Activated CD4-positive, alpha-beta memory T cell treated with anti-CD3 and anti-CD28 coated beads for 36 hours (primary cell): ENCODE data around the gene ELL. TPM values are rescaled to one million over a fixed set of nuclear protein-coding genes. Genes with fewer than 3 reads are reported as not detected.

Experiments
- CTCF ChIA-PET: fragments of 350-600 bp; sonication (Branson Sonifier 250); formaldehyde crosslinking; loops from one replicate; lab custom pipeline; 2021; ENCODE audit warnings: antibody characterized with exemption, inconsistent platforms; lab: Charles Lee
- POLR2A ChIA-PET: fragments of 350-600 bp; sonication (Branson Sonifier 250); formaldehyde crosslinking; loops from one replicate; lab custom pipeline; 2021; ENCODE audit warnings: antibody characterized with exemption; lab: Charles Lee
- DNase-seq: peaks from one replicate; pipeline ENCODE4 v3.0.0-alpha.2; 2020
- H3K27ac Mint-ChIP-seq: one replicate; pipeline ENCODE4 v1.8.0; 2021; ENCODE audit warnings: mixed read lengths
- H3K27me3 Mint-ChIP-seq: one replicate; pipeline ENCODE4 v1.8.0; 2021; ENCODE audit warnings: mixed read lengths
- H3K36me3 Mint-ChIP-seq: one replicate; pipeline ENCODE4 v1.8.0; 2021; ENCODE audit warnings: mixed read lengths
- H3K4me1 Mint-ChIP-seq: one replicate; pipeline ENCODE4 v1.8.0; 2021; ENCODE audit warnings: low read depth, mixed read lengths
- H3K4me3 Mint-ChIP-seq: one replicate; pipeline ENCODE4 v1.8.0; 2021; ENCODE audit warnings: mild to moderate bottlenecking, mixed read lengths
- H3K9me3 Mint-ChIP-seq: one replicate; pipeline ENCODE4 v1.8.0; 2021; ENCODE audit warnings: mixed read lengths
- intact Hi-C: fragments of 100-400 bp; cut with micrococcal nuclease; formaldehyde crosslinking; loops from one replicate; pipeline ENCODE4 v1.15.1; 2023
- total RNA-seq, 2 experiments: library from RNA; stranded (reverse); gene quantifications; one replicate each; pipeline ENCODE4 v1.2.3, GENCODE V29; 2021

ELL gene
- total RNA-seq, 2 experiments from 2014 or later = 24.7 to 29.7 TPM

GRCh38 chr19:18466354-18466753, 55.5 kb downstream of the ELL start:
- intact Hi-C loops = no loop called here
- no peak overlapping the region for H3K27ac Mint-ChIP-seq
- ChIA-PET CTCF (interaction anchor here (0.8 to 1.7 kb wide), 4 partner anchors 10 to 53 kb away, joined by 3 to 7 read pairs (median 4); no protein-coding TSS in a partner anchor), POLR2A (no interaction called here)
- H3K9me3 Mint-ChIP-seq = no peaks in the 10 kb centered on the region
- H3K36me3 Mint-ChIP-seq = peaks cover 12% of the 10 kb centered on the region
- peaks cover 11% of the 10 kb centered on the region for H3K4me1 Mint-ChIP-seq
- no peaks in the 10 kb centered on the region for H3K27me3 Mint-ChIP-seq
- no peak for DNase-seq
- H3K4me3 Mint-ChIP-seq = no peak overlapping the region

- H3K4me1 Mint-ChIP-seq = peaks cover 11% of the 10 kb centered on the region
- DNase-seq = no peak
- H3K4me3 Mint-ChIP-seq = no peak overlapping the region
- CTCF ChIA-PET = interaction anchor here (1.0 to 1.7 kb wide), 4 partner anchors 10 to 54 kb away, joined by 3 to 7 read pairs (median 4); no protein-coding TSS in a partner anchor
- no peaks in the 10 kb centered on the region for H3K9me3 Mint-ChIP-seq
- H3K27me3 Mint-ChIP-seq = no peaks in the 10 kb centered on the region
- intact Hi-C loops = no loop called here
- POLR2A ChIA-PET = no interaction called here
- H3K36me3 Mint-ChIP-seq = peaks cover 13% of the 10 kb centered on the region
- no peak overlapping the region for H3K27ac Mint-ChIP-seq
Observed at GRCh38 chr19:18465964-18466339, 55.9 kb downstream of the ELL start.

GRCh38 chr19:18465214-18465963, 56.5 kb downstream of the ELL start:
- H3K27ac Mint-ChIP-seq = no peak overlapping the region
- CTCF ChIA-PET = interaction anchor here (1.0 to 1.4 kb wide), 2 partner anchors 13 to 15 kb away, joined by 3 to 4 read pairs; no protein-coding TSS in a partner anchor
- no peak for DNase-seq
- H3K4me1 Mint-ChIP-seq = peaks cover 11% of the 10 kb centered on the region
- intact Hi-C loops = no loop called here
- H3K36me3 Mint-ChIP-seq = peaks cover 17% of the 10 kb centered on the region
- H3K4me3 Mint-ChIP-seq = no peak overlapping the region
- no peaks in the 10 kb centered on the region for H3K27me3 Mint-ChIP-seq
- no peaks in the 10 kb centered on the region for H3K9me3 Mint-ChIP-seq
- POLR2A ChIA-PET = no interaction called here

GRCh38 chr19:18464646-18465045, 57.2 kb downstream of the ELL start:
- peak overlapping the region; percentile 38 for H3K27ac Mint-ChIP-seq
- intact Hi-C loops = no loop called here
- H3K4me1 Mint-ChIP-seq = peaks cover 9% of the 10 kb centered on the region

GRCh38 chr19:18461471-18461870, 60.4 kb downstream of the ELL start:
- Mint-ChIP-seq H3K27me3 (no peaks in the 10 kb centered on the region), H3K9me3 (no peaks in the 10 kb centered on the region), H3K4me3 (no peak overlapping the region), H3K36me3 (peaks cover 17% of the 10 kb centered on the region), H3K27ac (no peak overlapping the region), H3K4me1 (peaks cover 2% of the 10 kb centered on the region)
- no peak for DNase-seq
- CTCF ChIA-PET = interaction anchor here (0.7 to 5.3 kb wide), 28 partner anchors 9 to 1104 kb away, joined by 3 to 56 read pairs (median 4); partner anchors contain the start of genes COPE, DDX49, ELL and REX1BD
- intact Hi-C loops = no loop called here
- POLR2A ChIA-PET = interaction anchor here (1.5 kb wide), 1 partner anchor 128 kb away, joined by 4 read pairs; the partner anchor contains the start of gene REX1BD

More at GRCh38 chr19:18464646-18465045, 57.2 kb downstream of the ELL start:
- Mint-ChIP-seq H3K27me3 (no peaks in the 10 kb centered on the region), H3K36me3 (peaks cover 17% of the 10 kb centered on the region), H3K9me3 (no peaks in the 10 kb centered on the region), H3K4me3 (no peak overlapping the region)
- POLR2A ChIA-PET = no interaction called here
- no peak for DNase-seq
- CTCF ChIA-PET = interaction anchor here (1.4 kb wide), 1 partner anchor 12 kb away, joined by 4 read pairs; no protein-coding TSS in a partner anchor

- Mint-ChIP-seq H3K27me3 (no peaks in the 10 kb centered on the region), H3K36me3 (peaks cover 21% of the 10 kb centered on the region), H3K4me1 (peaks cover 2% of the 10 kb centered on the region), H3K27ac (no peak overlapping the region), H3K4me3 (no peak overlapping the region), H3K9me3 (no peaks in the 10 kb centered on the region)
- POLR2A ChIA-PET = no interaction called here
- CTCF ChIA-PET = interaction anchor here (0.8 to 5.3 kb wide), 10 partner anchors 9 to 243 kb away, joined by 3 to 56 read pairs (median 6); partner anchors contain the start of genes REX1BD and UBA52
- intact Hi-C loops = no loop called here
- no peak for DNase-seq
Observed at GRCh38 chr19:18460900-18461299, 61.0 kb downstream of the ELL start.

- H3K4me1 Mint-ChIP-seq = peaks cover 2% of the 10 kb centered on the region
- peaks cover 16% of the 10 kb centered on the region for H3K36me3 Mint-ChIP-seq
- no peak for DNase-seq
- no peaks in the 10 kb centered on the region for H3K9me3 Mint-ChIP-seq
- ChIA-PET CTCF (interaction anchor here (1.2 to 5.3 kb wide), 2 partner anchors 8 kb away, joined by 3 to 56 read pairs; no protein-coding TSS in a partner anchor), POLR2A (no interaction called here)
- no peak overlapping the region for H3K4me3 Mint-ChIP-seq
- intact Hi-C loops = no loop called here
- H3K27ac Mint-ChIP-seq = no peak overlapping the region
- no peaks in the 10 kb centered on the region for H3K27me3 Mint-ChIP-seq
Observed at GRCh38 chr19:18457483-18458331, 64.2 kb downstream of the ELL start.

- Mint-ChIP-seq H3K27me3 (no peaks in the 10 kb centered on the region), H3K9me3 (no peaks in the 10 kb centered on the region), H3K27ac (no peak overlapping the region), H3K4me1 (peaks cover 1% of the 10 kb centered on the region), H3K4me3 (no peak overlapping the region), H3K36me3 (peaks cover 15% of the 10 kb centered on the region)
- DNase-seq = no peak
- ChIA-PET CTCF (interaction anchor here (1.2 kb wide), 1 partner anchor 7 kb away, joined by 3 read pairs; no protein-coding TSS in a partner anchor), POLR2A (no interaction called here)
- intact Hi-C loops = no loop called here
Observed at GRCh38 chr19:18456974-18457373, 64.9 kb downstream of the ELL start.

- Mint-ChIP-seq H3K36me3 (peaks cover 8% of the 10 kb centered on the region), H3K9me3 (no peaks in the 10 kb centered on the region), H3K4me1 (no peaks in the 10 kb centered on the region), H3K27ac (no peak overlapping the region), H3K4me3 (no peak overlapping the region), H3K27me3 (no peaks in the 10 kb centered on the region)
- ChIA-PET POLR2A (no interaction called here), CTCF (no interaction called here)
- DNase-seq = no peak
- intact Hi-C loops = no loop called here
Observed at GRCh38 chr19:18456279-18456678, 65.6 kb downstream of the ELL start.

- Mint-ChIP-seq H3K36me3 (peaks cover 12% of the 10 kb centered on the region), H3K27ac (no peak overlapping the region), H3K4me1 (no peaks in the 10 kb centered on the region), H3K4me3 (no peak overlapping the region), H3K27me3 (no peaks in the 10 kb centered on the region), H3K9me3 (no peaks in the 10 kb centered on the region)
- DNase-seq = no peak
- intact Hi-C loops = no loop called here
- ChIA-PET CTCF (interaction anchor here (0.7 to 3.1 kb wide), 6 partner anchors 8 to 67 kb away, joined by 3 to 16 read pairs (median 4); partner anchors contain the start of gene ELL), POLR2A (interaction anchor here (0.6 kb wide), 1 partner anchor 230 kb away, joined by 3 read pairs; no protein-coding TSS in a partner anchor)
Observed at GRCh38 chr19:18453269-18454024, 68.4 kb downstream of the ELL start.

GRCh38 chr19:18452386-18452785, 69.5 kb downstream of the ELL start:
- H3K4me1 Mint-ChIP-seq = no peaks in the 10 kb centered on the region
- H3K36me3 Mint-ChIP-seq = peaks cover 15% of the 10 kb centered on the region
- POLR2A ChIA-PET = interaction anchor here (0.6 kb wide), 1 partner anchor 104 kb away, joined by 3 read pairs; no protein-coding TSS in a partner anchor
- intact Hi-C loops = no loop called here
- CTCF ChIA-PET = interaction anchor here (0.9 to 3.1 kb wide), 5 partner anchors 12 to 395 kb away, joined by 3 to 16 read pairs (median 4); partner anchors contain the start of gene ELL
- no peak overlapping the region for H3K27ac Mint-ChIP-seq
- no peak overlapping the region for H3K4me3 Mint-ChIP-seq
- no peaks in the 10 kb centered on the region for H3K27me3 Mint-ChIP-seq
- DNase-seq = no peak
- H3K9me3 Mint-ChIP-seq = no peaks in the 10 kb centered on the region
